Measurements from ENCODE around the gene SORCS1. TPM values are rescaled to one million over a fixed set of nuclear protein-coding genes. Genes with fewer than 3 reads are reported as not detected.

Gene SORCS1
- total and polyA plus RNA-seq, 2 experiments from 2014 or later: 1.1 to 4.6 TPM

GRCh38 chr10:106648534-106649481 lies 515.7 kb downstream of the SORCS1 start:
- Histone ChIP-seq H3K27me3 (no peaks in the 10 kb centered on the region), H3K79me2 (no peaks in the 10 kb centered on the region), H3K9me3 (ENCODE audit: low read depth) (no peaks in the 10 kb centered on the region), H4K20me1 (ENCODE audit: insufficient read depth, poor library complexity, severe bottlenecking) (no peaks in the 10 kb centered on the region), H3K4me3 (no peak overlapping the region), H3K4me2 (no peak overlapping the region), H3K9me2 (replicated peaks; ENCODE audit: insufficient read depth) (no peaks in the 10 kb centered on the region), H3K36me3 (replicated peaks; ENCODE audit: insufficient read depth, low read depth) (no peaks in the 10 kb centered on the region), H3K4me1 (ENCODE audit: insufficient read depth) (no peaks in the 10 kb centered on the region), H2AFZ (no peak overlapping the region), H3K27ac (no peak overlapping the region)
- 92% methylated on average over 14 of the region's 14 CpGs for WGBS (ENCODE audit: low lambda C conversion rate, missing lambda C conversion rate)
- no peak for DNase-seq (ENCODE audit: low spot score)
- TF ChIP-seq EZH2 (IDR thresholded peaks at IDR 0.05; ENCODE audit: borderline replicate concordance) (no peak), EZH2phosphoT487 (IDR thresholded peaks at IDR 0.05; ENCODE audit: low read depth, severe bottlenecking, unreplicated experiment) (no peak)
- TF ChIP-seq, protein P1, sequence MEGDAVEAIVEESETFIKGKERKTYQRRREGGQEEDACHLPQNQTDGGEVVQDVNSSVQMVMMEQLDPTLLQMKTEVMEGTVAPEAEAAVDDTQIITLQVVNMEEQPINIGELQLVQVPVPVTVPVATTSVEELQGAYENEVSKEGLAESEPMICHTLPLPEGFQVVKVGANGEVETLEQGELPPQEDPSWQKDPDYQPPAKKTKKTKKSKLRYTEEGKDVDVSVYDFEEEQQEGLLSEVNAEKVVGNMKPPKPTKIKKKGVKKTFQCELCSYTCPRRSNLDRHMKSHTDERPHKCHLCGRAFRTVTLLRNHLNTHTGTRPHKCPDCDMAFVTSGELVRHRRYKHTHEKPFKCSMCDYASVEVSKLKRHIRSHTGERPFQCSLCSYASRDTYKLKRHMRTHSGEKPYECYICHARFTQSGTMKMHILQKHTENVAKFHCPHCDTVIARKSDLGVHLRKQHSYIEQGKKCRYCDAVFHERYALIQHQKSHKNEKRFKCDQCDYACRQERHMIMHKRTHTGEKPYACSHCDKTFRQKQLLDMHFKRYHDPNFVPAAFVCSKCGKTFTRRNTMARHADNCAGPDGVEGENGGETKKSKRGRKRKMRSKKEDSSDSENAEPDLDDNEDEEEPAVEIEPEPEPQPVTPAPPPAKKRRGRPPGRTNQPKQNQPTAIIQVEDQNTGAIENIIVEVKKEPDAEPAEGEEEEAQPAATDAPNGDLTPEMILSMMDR (IDR thresholded peaks at IDR 0.05; ENCODE audit: poor library complexity): no peak

DNA sequence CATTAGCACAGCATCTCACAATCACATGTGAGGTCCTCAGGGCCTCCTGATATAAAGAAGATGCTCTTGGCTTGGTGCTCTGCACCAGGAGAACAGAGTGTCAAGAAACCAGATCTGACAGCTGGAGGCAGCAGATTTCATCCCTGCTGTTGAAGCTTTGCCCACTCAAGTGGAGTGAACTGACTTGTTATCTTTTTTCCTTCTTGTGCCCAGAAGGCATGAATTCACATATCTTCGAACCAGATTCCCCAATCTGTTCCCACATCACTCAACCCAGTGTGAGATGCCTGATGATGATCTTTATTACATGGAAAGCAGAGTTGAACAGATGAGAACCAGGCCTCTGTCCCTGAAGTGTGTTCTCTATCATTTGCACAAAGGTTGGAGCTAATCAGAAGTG lies 521.0 kb downstream of the SORCS1 start:
- H3K9me2 ChIP-seq (replicated peaks; ENCODE audit: insufficient read depth): no peaks in the 10 kb centered on the region
- H3K4me1 ChIP-seq (ENCODE audit: insufficient read depth): no peaks in the 10 kb centered on the region

DNA sequence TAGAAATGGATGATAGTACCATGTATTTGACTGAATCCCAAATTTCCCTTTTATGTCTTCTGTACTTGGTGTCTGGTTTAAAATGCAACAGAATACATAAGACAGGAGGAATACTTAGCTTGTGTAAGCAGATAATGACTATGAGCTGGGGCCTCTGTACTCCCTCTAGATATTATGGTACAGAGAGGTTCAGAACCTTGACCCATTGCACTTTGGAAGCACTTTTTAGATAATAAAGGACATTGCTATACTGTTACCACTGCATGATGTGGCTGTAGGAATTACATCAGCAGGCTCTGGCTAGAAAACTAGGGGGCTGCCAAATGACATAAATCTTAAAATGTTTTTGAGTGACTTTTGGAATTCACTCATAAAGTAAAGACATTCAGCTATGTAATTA lies 526.6 kb downstream of the SORCS1 start:
- no peaks in the 10 kb centered on the region for H3K27me3 ChIP-seq
- H3K9me3 ChIP-seq (ENCODE audit: low read depth): no peaks in the 10 kb centered on the region
- no peak overlapping the region for H2AFZ ChIP-seq
- H4K20me1 ChIP-seq (ENCODE audit: insufficient read depth, poor library complexity, severe bottlenecking): no peaks in the 10 kb centered on the region
- H3K4me2 ChIP-seq: no peak overlapping the region
- no peaks in the 10 kb centered on the region for H3K36me3 ChIP-seq (replicated peaks; ENCODE audit: insufficient read depth, low read depth)
- no peak overlapping the region for H3K27ac ChIP-seq
- H3K4me3 ChIP-seq: no peak overlapping the region
- TF ChIP-seq, protein P1 (IDR thresholded peaks at IDR 0.05; ENCODE audit: poor library complexity): no peak
- TF ChIP-seq EZH2 (IDR thresholded peaks at IDR 0.05; ENCODE audit: borderline replicate concordance) (no peak), EZH2phosphoT487 (IDR thresholded peaks at IDR 0.05; ENCODE audit: low read depth, severe bottlenecking, unreplicated experiment) (no peak)
- no peak for DNase-seq (ENCODE audit: low spot score)
- no peaks in the 10 kb centered on the region for H3K9me2 ChIP-seq (replicated peaks; ENCODE audit: insufficient read depth)
- no peaks in the 10 kb centered on the region for H3K4me1 ChIP-seq (ENCODE audit: insufficient read depth)
- no peaks in the 10 kb centered on the region for H3K79me2 ChIP-seq

More for the DNA sequence above, 521.0 kb downstream of the SORCS1 start:
- Histone ChIP-seq H3K27me3 (no peaks in the 10 kb centered on the region), H4K20me1 (ENCODE audit: insufficient read depth, poor library complexity, severe bottlenecking) (no peaks in the 10 kb centered on the region), H2AFZ (no peak overlapping the region), H3K27ac (no peak overlapping the region), H3K4me3 (no peak overlapping the region), H3K9me3 (ENCODE audit: low read depth) (no peaks in the 10 kb centered on the region), H3K4me2 (no peak overlapping the region), H3K36me3 (replicated peaks; ENCODE audit: insufficient read depth, low read depth) (no peaks in the 10 kb centered on the region), H3K79me2 (no peaks in the 10 kb centered on the region)
- DNase-seq (ENCODE audit: low spot score): no peak
- 71% methylated on average over 1 of the region's 1 CpG for WGBS (ENCODE audit: low lambda C conversion rate, missing lambda C conversion rate)
- TF ChIP-seq, protein P1 (IDR thresholded peaks at IDR 0.05; ENCODE audit: poor library complexity): no peak
- TF ChIP-seq EZH2 (IDR thresholded peaks at IDR 0.05; ENCODE audit: borderline replicate concordance) (no peak), EZH2phosphoT487 (IDR thresholded peaks at IDR 0.05; ENCODE audit: low read depth, severe bottlenecking, unreplicated experiment) (no peak)
